NCI-H2196 (cell line): Measurements from ENCODE around the gene ACVR1.
"Not testable (repeated sequence)": the region's sequence is repeated elsewhere in the genome, so short reads cannot be mapped to it uniquely, and the experiment has no call there.

Source experiments
- DNase-seq: peaks from one replicate; lab custom pipeline; 2025; ENCODE audit not compliant: unreplicated experiment; lab: John Stamatoyannopoulos, UW

ACVR1 gene

DNA sequence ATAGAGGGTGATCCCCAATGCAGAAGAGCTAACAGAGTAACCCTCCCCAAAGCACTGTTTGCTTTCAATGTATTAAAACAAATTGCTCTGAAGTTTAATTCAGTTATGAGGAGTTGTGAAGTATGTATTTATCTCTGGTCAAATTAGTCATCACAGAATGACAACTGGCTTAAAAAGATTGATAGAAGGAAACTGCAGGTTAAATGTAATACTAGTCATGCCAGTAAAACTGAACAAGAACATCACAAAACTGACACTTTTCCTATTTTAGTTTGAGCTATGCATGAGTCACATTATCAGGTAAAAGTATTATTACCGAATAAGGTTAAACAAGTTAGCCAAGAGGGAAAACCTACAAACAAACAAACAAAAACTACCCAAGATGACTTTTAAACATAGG is 148.4 kb downstream of the ACVR1 start:
- DNase-seq = no peak

DNA sequence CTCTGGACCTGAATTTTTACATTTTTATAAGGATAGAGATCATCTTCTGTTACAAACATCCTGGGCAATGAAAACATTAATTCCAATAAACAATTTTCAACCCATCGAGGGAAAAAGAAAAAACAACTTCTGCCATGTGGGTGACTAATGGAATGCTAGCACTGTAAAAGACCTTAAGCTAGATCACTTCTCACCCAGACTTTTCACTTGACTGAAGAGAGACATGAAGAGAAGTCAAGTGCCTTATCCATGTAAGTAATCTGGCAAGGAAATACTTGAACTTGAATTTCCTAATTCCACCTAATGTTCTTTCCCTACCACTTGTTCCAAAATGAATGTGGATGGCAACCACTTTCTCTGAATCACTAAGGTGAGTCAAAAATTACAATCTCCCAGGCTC is 149.2 kb downstream of the ACVR1 start:
- no peak for DNase-seq

DNA sequence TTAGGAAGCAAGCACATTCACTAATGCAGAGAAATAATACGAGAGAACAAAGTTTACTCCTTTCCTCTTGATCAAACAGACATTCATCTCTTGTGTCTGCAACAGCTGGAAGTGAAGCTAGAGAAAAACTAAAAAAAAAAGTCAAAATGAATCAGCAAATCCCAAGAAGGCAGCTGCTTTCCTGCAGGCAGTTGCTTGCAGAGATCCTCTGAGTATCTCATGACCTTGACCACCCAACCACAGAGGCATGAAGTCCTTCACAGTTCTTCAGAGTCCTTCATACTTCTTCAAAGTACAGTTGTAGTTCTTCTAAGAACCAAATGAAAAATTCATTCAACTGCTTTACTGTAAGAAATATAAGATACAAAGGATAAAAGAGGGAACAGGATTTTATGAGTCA is 150.3 kb downstream of the ACVR1 start:
- no peak for DNase-seq

GRCh38 chr2:157722580-157723234 is 153.4 kb downstream of the ACVR1 start:
- DNase-seq = peak; percentile 12

DNA sequence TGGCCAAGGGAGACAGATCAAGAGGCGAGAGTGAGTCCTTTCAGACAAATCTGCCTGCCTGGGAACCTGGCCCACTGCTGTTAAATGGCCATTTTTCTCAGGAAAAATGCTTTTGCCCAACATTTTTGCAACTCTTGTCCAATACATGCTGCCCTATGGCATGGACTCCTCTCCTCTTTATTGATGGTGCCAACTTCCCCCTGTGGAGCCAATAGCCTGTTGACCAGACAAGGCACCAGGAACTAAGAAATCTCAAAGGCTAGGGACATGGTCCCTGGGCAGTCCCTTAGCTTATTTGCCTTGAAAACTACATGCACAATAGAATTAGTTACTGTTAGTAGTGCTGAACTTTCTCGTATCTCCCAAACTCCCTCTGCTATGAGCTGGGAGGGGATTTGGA is 155.6 kb downstream of the ACVR1 start:
- no peak for DNase-seq

- DNase-seq = not testable (repeated sequence)
Observed at GRCh38 chr2:157704653-157705052, 171.5 kb downstream of the ACVR1 start.

DNA sequence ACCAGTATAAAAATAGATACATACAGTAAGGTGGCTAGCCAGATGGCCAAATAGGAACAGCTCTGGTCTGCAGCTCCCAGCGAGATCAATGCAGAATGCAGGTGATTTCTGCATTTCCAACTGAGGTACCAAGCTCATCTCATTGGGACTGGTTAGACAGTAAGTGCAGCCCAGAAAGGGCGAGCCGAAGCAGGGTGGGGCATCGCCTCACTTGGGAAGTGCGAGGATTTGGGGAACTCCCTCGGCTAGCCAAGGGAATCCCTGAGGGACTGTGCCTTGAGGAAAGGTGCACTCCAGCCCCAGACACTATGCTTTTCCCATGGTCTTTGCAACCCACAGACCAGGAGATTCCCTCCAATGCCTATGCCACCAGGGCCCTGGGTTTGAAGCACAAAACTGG is 172.0 kb downstream of the ACVR1 start:
- DNase-seq = not testable (repeated sequence)

GRCh38 chr2:157699806-157700205 is 176.3 kb downstream of the ACVR1 start:
- DNase-seq = no peak

GRCh38 chr2:157699009-157699408 is 177.1 kb downstream of the ACVR1 start:
- no peak for DNase-seq

- no peak for DNase-seq
Observed at GRCh38 chr2:157698430-157698829, 177.7 kb downstream of the ACVR1 start.

DNA sequence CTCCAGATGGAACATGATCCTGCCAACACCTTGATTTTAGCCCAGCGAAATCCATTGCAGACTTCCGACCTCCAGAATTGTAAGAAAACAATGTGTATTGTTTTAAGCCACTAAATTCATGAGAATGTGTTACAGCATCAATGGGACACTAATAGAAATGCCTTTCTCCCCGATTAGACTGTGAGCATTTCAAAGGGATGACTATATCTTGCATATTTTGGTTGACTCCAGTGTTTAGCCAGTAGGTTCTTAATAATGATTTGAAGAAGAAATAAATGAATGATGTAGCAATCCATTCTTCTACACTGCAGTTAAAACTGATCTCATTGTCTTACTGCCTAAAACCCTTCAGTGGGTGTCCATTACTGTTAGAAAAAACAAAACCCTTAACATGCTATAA is 180.1 kb downstream of the ACVR1 start:
- no peak for DNase-seq

DNA sequence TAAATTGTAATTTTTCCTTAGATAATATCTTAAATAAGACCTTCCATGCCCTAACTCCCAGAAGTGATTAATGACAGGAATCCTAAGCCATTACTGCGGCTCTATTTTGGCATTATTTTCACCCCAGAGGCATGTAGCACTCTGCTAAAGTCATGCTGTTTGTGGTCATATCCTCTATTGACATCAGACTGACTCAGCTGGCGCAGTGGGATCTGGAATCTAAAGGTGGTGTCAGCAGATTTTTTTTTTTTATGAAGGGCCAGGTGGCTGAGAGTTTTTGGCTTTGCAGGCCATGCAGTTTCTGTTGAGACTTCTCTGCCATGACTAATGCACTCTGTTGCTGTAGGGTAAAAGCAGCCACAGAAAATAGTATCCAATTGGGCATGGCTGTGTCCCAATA is 183.4 kb downstream of the ACVR1 start:
- peak; percentile 11 for DNase-seq

- no peak for DNase-seq
Observed at GRCh38 chr2:157691695-157692094, 184.4 kb downstream of the ACVR1 start.

DNA sequence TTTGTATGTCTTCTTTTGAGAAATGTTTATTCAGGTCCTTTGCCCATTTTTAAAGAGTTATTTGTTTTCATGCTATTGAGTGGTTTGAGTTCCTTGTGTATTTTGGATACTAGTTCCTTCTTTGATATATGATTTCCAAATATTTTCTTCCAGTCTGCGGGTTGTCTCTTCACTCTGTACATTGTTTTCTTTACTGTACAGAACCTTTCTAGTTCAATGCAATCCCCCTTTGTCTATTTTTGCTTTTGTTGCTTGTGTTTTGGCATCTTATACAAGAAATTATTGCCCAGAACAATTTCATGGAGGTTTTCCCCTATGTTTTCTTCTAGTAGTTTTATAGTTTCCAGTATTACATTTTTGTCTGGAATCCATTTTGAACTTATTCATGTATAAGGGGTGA is 185.0 kb downstream of the ACVR1 start:
- DNase-seq = peak; percentile 18
